HEK293 (cell line): ENCODE measurements around the gene CYP27B1.

Experiments
- CTCF ChIA-PET: fragments of 350-600 bp; formaldehyde crosslinking; extraction: SDS; loops from one replicate; lab custom pipeline; 2021; ENCODE audit warnings: antibody characterized with exemption; lab: Yijun Ruan, JAX
- POLR2A ChIA-PET: fragments of 300-600 bp; formaldehyde crosslinking; extraction: SDS; loops from one replicate; lab custom pipeline; 2020; ENCODE audit warnings: antibody characterized with exemption, inconsistent platforms; lab: Yijun Ruan, JAX
- H3K27ac ChIP-seq: fragments of 200-500 bp; sonication (Bioruptor generic); 2 replicates; pipeline ENCODE4 v1.5.1; 2014; ENCODE audit warnings: low read depth, low read length, control low read depth, inconsistent platforms; ENCODE audit errors: extremely low read depth
- H3K36me3 ChIP-seq, 2 experiments: fragments of 200-500 bp in 1 of 2; sonication (Bioruptor generic) in 1 of 2; 1 replicate in 1 of 2; 2 replicates in 1 of 2; pipeline ENCODE4 v1.5.1; 2014 to 2017; ENCODE audit warnings: inconsistent platforms in 2 of 2, low read length in 2 of 2; ENCODE audit not compliant: control insufficient read depth in 2 of 2, insufficient read depth in 1 of 2
- H3K4me1 ChIP-seq: fragments of 200-500 bp; sonication (Bioruptor generic); 2 replicates; pipeline ENCODE4 v1.5.1; 2014; ENCODE audit warnings: mild to moderate bottlenecking, low read length, inconsistent platforms; ENCODE audit not compliant: control insufficient read depth, insufficient read depth
- H3K4me3 ChIP-seq: 2 replicates; pipeline ENCODE4 v1.5.1; 2011; ENCODE audit warnings: low read depth, mild to moderate bottlenecking, control low read depth, low read length, moderate library complexity
- H3K9me3 ChIP-seq: fragments of 200-500 bp; sonication (Bioruptor generic); 2 replicates; pipeline ENCODE4 v1.5.1; 2014; ENCODE audit warnings: low read depth, low read length, inconsistent platforms; ENCODE audit not compliant: control insufficient read depth, insufficient read depth
- EGR2 ChIP-seq: fragments of 450-650 bp; formaldehyde crosslinking; IDR thresholded peaks from 2 replicates; pipeline ENCODE4 v1.5.1; 2016; ENCODE audit warnings: low read depth, missing biosample characterization, missing genetic modification characterization
- GLIS1 ChIP-seq: fragments of 450-650 bp; formaldehyde crosslinking; IDR thresholded peaks from 2 replicates; pipeline ENCODE4 v1.5.1; 2016; ENCODE audit warnings: missing biosample characterization, missing genetic modification characterization
- IKZF3 ChIP-seq: fragments of 450-650 bp; IDR thresholded peaks from 2 replicates; pipeline ENCODE4 v1.5.0; 2018; ENCODE audit warnings: missing biosample characterization, mild to moderate bottlenecking, missing genetic modification characterization, moderate library complexity
- KLF7 ChIP-seq: fragments of 450-650 bp; formaldehyde crosslinking; IDR thresholded peaks from 2 replicates; pipeline ENCODE4 v1.5.1; 2016; ENCODE audit warnings: missing biosample characterization, missing genetic modification characterization, borderline replicate concordance
- MYNN ChIP-seq: fragments of 450-650 bp; formaldehyde crosslinking; IDR thresholded peaks from 2 replicates; pipeline ENCODE4 v1.5.1; 2016; ENCODE audit warnings: missing biosample characterization, missing genetic modification characterization, borderline replicate concordance
- SCRT2 ChIP-seq: fragments of 450-650 bp; formaldehyde crosslinking; IDR thresholded peaks from 2 replicates; pipeline ENCODE4 v1.5.1; 2016; ENCODE audit warnings: missing biosample characterization, missing genetic modification characterization
- SP3 ChIP-seq: fragments of 450-650 bp; formaldehyde crosslinking; IDR thresholded peaks from 2 replicates; pipeline ENCODE4 v1.5.1; 2016; ENCODE audit warnings: missing biosample characterization, missing genetic modification characterization
- ZBTB20 ChIP-seq: fragments of 450-650 bp; formaldehyde crosslinking; IDR thresholded peaks from 2 replicates; pipeline ENCODE4 v1.5.1; 2016; ENCODE audit warnings: missing biosample characterization, missing genetic modification characterization
- ZBTB49 ChIP-seq: fragments of 450-650 bp; formaldehyde crosslinking; IDR thresholded peaks from 2 replicates; pipeline ENCODE4 v1.5.1; 2016; ENCODE audit warnings: missing biosample characterization, missing genetic modification characterization, low read depth
- ZBTB8A ChIP-seq: fragments of 450-650 bp; formaldehyde crosslinking; IDR thresholded peaks from 2 replicates; pipeline ENCODE4 v1.5.1; 2016; ENCODE audit warnings: missing biosample characterization, missing genetic modification characterization
- ZFP37 ChIP-seq: fragments of 450-650 bp; formaldehyde crosslinking; IDR thresholded peaks from 2 replicates; pipeline ENCODE4 v1.5.1; 2016; ENCODE audit warnings: missing biosample characterization, missing genetic modification characterization
- ZNF112 ChIP-seq: fragments of 450-650 bp; formaldehyde crosslinking; IDR thresholded peaks from 2 replicates; pipeline ENCODE4 v1.5.0; 2017; ENCODE audit warnings: missing biosample characterization, missing genetic modification characterization
- ZNF19 ChIP-seq: fragments of 450-650 bp; formaldehyde crosslinking; IDR thresholded peaks from 2 replicates; pipeline ENCODE4; 2016; ENCODE audit warnings: missing biosample characterization, missing genetic modification characterization, low read depth
- ZNF292 ChIP-seq: fragments of 450-650 bp; formaldehyde crosslinking; IDR thresholded peaks from 2 replicates; pipeline ENCODE4 v1.5.1; 2016; ENCODE audit warnings: low read depth, missing biosample characterization, missing genetic modification characterization, borderline replicate concordance
- ZNF366 ChIP-seq: fragments of 450-650 bp; formaldehyde crosslinking; conservative IDR thresholded peaks from 2 replicates; pipeline ENCODE4 v1.5.1; 2016; ENCODE audit warnings: missing biosample characterization, missing genetic modification characterization
- ZNF501 ChIP-seq: fragments of 450-650 bp; formaldehyde crosslinking; IDR thresholded peaks from 2 replicates; pipeline ENCODE4 v1.5.1; 2016; ENCODE audit warnings: missing biosample characterization, missing genetic modification characterization
- ZNF510 ChIP-seq: fragments of 450-650 bp; formaldehyde crosslinking; IDR thresholded peaks from 2 replicates; pipeline ENCODE4 v1.5.1; 2018; ENCODE audit warnings: mild to moderate bottlenecking, missing genetic modification characterization, missing biosample characterization; ENCODE audit not compliant: insufficient replicate concordance
- ZNF600 ChIP-seq: fragments of 450-650 bp; formaldehyde crosslinking; IDR thresholded peaks from 2 replicates; pipeline ENCODE4 v1.5.1; 2016; ENCODE audit warnings: missing biosample characterization, missing genetic modification characterization
- ZNF664 ChIP-seq: fragments of 450-650 bp; formaldehyde crosslinking; IDR thresholded peaks from 2 replicates; pipeline ENCODE4 v1.5.1; 2016; ENCODE audit warnings: missing biosample characterization, missing genetic modification characterization
- ZNF677 ChIP-seq: fragments of 450-650 bp; IDR thresholded peaks from 2 replicates; pipeline ENCODE4 v1.5.0; 2018; ENCODE audit warnings: missing biosample characterization, mild to moderate bottlenecking, missing genetic modification characterization, moderate library complexity
- ZNF701 ChIP-seq: fragments of 450-650 bp; formaldehyde crosslinking; IDR thresholded peaks from 2 replicates; pipeline ENCODE4 v1.5.1; 2016; ENCODE audit warnings: missing biosample characterization, missing genetic modification characterization
- ZNF76 ChIP-seq: fragments of 450-650 bp; formaldehyde crosslinking; IDR thresholded peaks from 2 replicates; pipeline ENCODE4; 2016; ENCODE audit warnings: low read depth, missing biosample characterization, missing genetic modification characterization, borderline replicate concordance
- ZNF777 ChIP-seq: fragments of 450-650 bp; formaldehyde crosslinking; IDR thresholded peaks from 2 replicates; pipeline ENCODE4 v1.5.1; 2017; ENCODE audit warnings: missing biosample characterization, missing genetic modification characterization, borderline replicate concordance
- ZSCAN30 ChIP-seq: fragments of 450-650 bp; IDR thresholded peaks from 2 replicates; pipeline ENCODE4 v1.5.1; 2018; ENCODE audit warnings: missing biosample characterization, mild to moderate bottlenecking, missing genetic modification characterization, moderate library complexity
- TF ChIP-seq, protein P1 (sequence below): fragments of 450-650 bp; formaldehyde crosslinking; IDR thresholded peaks from 2 replicates; pipeline ENCODE4 v1.5.1; 2016; ENCODE audit warnings: missing biosample characterization, missing genetic modification characterization
- TF ChIP-seq, protein P2 (sequence below): fragments of 450-650 bp; formaldehyde crosslinking; IDR thresholded peaks from 2 replicates; pipeline ENCODE4 v1.5.1; 2016; ENCODE audit warnings: missing biosample characterization, missing genetic modification characterization
- TF ChIP-seq, protein P3 (sequence below): fragments of 450-650 bp; formaldehyde crosslinking; IDR thresholded peaks from 2 replicates; pipeline ENCODE4 v1.5.1; 2016; ENCODE audit warnings: missing biosample characterization, missing genetic modification characterization, low read depth
- TF ChIP-seq, protein P4 (sequence below): fragments of 450-650 bp; formaldehyde crosslinking; IDR thresholded peaks from 2 replicates; pipeline ENCODE4 v1.5.1; 2017; ENCODE audit warnings: missing biosample characterization, missing genetic modification characterization

The CYP27B1 gene

GRCh38 chr12:57745485-57745881 lies 21.4 kb downstream of the CYP27B1 start:
- Histone ChIP-seq H3K36me3 (peaks cover 17 to 46% of the 10 kb centered on the region in 2 experiments), H3K9me3 (no peaks in the 10 kb centered on the region), H3K27ac (peak overlapping the region; percentile 80)
- POLR2A ChIA-PET: interaction anchor here (0.6 to 2.4 kb wide), 11 partner anchors 9 to 222 kb away, joined by 3 to 15 read pairs (median 6); partner anchors contain the start of genes CYP27B1, EEF1AKMT3, METTL1 and TSFM
- no peak; the same call in none of the 2 replicates for TF ChIP-seq ZFP37
- TF ChIP-seq, protein P1, sequence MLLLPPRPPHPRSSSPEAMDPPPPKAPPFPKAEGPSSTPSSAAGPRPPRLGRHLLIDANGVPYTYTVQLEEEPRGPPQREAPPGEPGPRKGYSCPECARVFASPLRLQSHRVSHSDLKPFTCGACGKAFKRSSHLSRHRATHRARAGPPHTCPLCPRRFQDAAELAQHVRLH: 0 out of 2 replicates have a peak, but pooled peaks have one; percentile 5
- peak; percentile 11; the same call in 1 of the 2 replicates for TF ChIP-seq ZSCAN30
- TF ChIP-seq ZNF292 (tag by site-specific recombination): no peak
- no peak for TF ChIP-seq KLF7 (tag by site-specific recombination)
- TF ChIP-seq SCRT2: peak; percentile 32; the same call in 1 of the 2 replicates
- no peak for TF ChIP-seq MYNN (tag by site-specific recombination)
- TF ChIP-seq ZNF76 (tag by site-specific recombination): 0 out of 2 replicates have a peak, but pooled peaks have one; percentile 0
- no peak for TF ChIP-seq ZNF701 (tag by site-specific recombination)
- peak; percentile 86 for TF ChIP-seq ZNF366
- TF ChIP-seq ZNF501 (tag by site-specific recombination): 0 out of 2 replicates have a peak, but pooled peaks have one; percentile 15
- peak; percentile 64; the same call in 1 of the 2 replicates for TF ChIP-seq IKZF3
- TF ChIP-seq ZNF510 (tag by site-specific recombination): no peak
- no peak for TF ChIP-seq ZNF777 (tag by site-specific recombination)
- TF ChIP-seq ZBTB20: peak; percentile 30
- TF ChIP-seq EGR2 (tag by site-specific recombination): no peak
- TF ChIP-seq GLIS1: no peak
- TF ChIP-seq ZNF600 (tag by site-specific recombination): peak; percentile 60
- no peak for TF ChIP-seq ZNF112 (tag by site-specific recombination)
- no peak for TF ChIP-seq ZBTB8A (tag by site-specific recombination)
- TF ChIP-seq, all 188 proteins: peak for 9
- Histone ChIP-seq H3K4me1 (0 out of 2 replicates have a peak, but pooled peaks cover 2% of the 10 kb centered on the region), H3K4me3 (peak overlapping the region; percentile 69)
- CTCF ChIA-PET: interaction anchor here (1.6 to 2.7 kb wide), 2 partner anchors 14 to 19 kb away, joined by 7 to 22 read pairs; no protein-coding TSS in a partner anchor

- Histone ChIP-seq H3K4me3 (peak within 1 kb of the TSS; percentile 69), H3K36me3 (peaks cover 13 to 41% of the 10 kb centered on the region in 2 experiments), H3K4me1 (0 out of 2 replicates have a peak, but pooled peaks cover 2% of the 10 kb centered on the region), H3K27ac (peak within 1 kb of the TSS; percentile 80), H3K9me3 (no peaks in the 10 kb centered on the region)
- CTCF ChIA-PET: interaction anchor here (1.0 to 2.7 kb wide), 4 partner anchors 11 to 286 kb away, joined by 3 to 22 read pairs (median 5); no protein-coding TSS in a partner anchor
- POLR2A ChIA-PET: interaction anchor here (0.7 to 2.4 kb wide), 16 partner anchors 8 to 222 kb away, joined by 3 to 15 read pairs (median 5); partner anchors contain the start of genes CYP27B1, EEF1AKMT3, METTL1 and TSFM
- TF ChIP-seq, protein P2, sequence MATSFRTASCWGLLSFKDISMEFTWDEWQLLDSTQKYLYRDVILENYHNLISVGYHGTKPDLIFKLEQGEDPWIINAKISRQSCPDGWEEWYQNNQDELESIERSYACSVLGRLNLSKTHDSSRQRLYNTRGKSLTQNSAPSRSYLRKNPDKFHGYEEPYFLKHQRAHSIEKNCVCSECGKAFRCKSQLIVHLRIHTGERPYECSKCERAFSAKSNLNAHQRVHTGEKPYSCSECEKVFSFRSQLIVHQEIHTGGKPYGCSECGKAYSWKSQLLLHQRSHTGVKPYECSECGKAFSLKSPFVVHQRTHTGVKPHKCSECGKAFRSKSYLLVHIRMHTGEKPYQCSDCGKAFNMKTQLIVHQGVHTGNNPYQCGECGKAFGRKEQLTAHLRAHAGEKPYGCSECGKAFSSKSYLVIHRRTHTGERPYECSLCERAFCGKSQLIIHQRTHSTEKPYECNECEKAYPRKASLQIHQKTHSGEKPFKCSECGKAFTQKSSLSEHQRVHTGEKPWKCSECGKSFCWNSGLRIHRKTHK (tag by site-specific recombination): no peak
- TF ChIP-seq ZNF677 (tag by site-specific recombination): no peak
- TF ChIP-seq, protein P3, sequence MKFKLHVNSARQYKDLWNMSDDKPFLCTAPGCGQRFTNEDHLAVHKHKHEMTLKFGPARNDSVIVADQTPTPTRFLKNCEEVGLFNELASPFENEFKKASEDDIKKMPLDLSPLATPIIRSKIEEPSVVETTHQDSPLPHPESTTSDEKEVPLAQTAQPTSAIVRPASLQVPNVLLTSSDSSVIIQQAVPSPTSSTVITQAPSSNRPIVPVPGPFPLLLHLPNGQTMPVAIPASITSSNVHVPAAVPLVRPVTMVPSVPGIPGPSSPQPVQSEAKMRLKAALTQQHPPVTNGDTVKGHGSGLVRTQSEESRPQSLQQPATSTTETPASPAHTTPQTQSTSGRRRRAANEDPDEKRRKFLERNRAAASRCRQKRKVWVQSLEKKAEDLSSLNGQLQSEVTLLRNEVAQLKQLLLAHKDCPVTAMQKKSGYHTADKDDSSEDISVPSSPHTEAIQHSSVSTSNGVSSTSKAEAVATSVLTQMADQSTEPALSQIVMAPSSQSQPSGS (tag by site-specific recombination): peak; percentile 99
- TF ChIP-seq, protein P4, sequence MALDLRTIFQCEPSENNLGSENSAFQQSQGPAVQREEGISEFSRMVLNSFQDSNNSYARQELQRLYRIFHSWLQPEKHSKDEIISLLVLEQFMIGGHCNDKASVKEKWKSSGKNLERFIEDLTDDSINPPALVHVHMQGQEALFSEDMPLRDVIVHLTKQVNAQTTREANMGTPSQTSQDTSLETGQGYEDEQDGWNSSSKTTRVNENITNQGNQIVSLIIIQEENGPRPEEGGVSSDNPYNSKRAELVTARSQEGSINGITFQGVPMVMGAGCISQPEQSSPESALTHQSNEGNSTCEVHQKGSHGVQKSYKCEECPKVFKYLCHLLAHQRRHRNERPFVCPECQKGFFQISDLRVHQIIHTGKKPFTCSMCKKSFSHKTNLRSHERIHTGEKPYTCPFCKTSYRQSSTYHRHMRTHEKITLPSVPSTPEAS (tag by site-specific recombination): no peak
- peak; percentile 95 for TF ChIP-seq IKZF3
- no peak for TF ChIP-seq ZNF664 (tag by site-specific recombination)
- TF ChIP-seq ZNF19 (tag by site-specific recombination): no peak
- TF ChIP-seq ZBTB49 (tag by site-specific recombination): no peak
- TF ChIP-seq SP3: peak; percentile 82; the same call in 1 of the 2 replicates
These were observed 21.9 kb downstream of the CYP27B1 start, which contains the start of gene TSPAN31 for GRCh38 chr12:57744777-57745484. Gene TSPAN31, plus strand, starts transcription at chr12:57745039. Its CDS starts 116 bp downstream, at chr12:57745155.
